HG03060 (cell line): ENCODE data around the gene PLXNA4.
"Not testable (repeated sequence)": the region's sequence is repeated elsewhere in the genome, so short reads cannot be mapped to it uniquely, and the experiment has no call there.

Experiments used
- ATAC-seq: cut with Tn5 transposase; IDR thresholded peaks from one replicate; pipeline ENCODE4 v1.9.1; 2021; ENCODE audit warnings: low read depth, moderate number of reproducible peaks; ENCODE audit not compliant: unreplicated experiment

The PLXNA4 gene

DNA sequence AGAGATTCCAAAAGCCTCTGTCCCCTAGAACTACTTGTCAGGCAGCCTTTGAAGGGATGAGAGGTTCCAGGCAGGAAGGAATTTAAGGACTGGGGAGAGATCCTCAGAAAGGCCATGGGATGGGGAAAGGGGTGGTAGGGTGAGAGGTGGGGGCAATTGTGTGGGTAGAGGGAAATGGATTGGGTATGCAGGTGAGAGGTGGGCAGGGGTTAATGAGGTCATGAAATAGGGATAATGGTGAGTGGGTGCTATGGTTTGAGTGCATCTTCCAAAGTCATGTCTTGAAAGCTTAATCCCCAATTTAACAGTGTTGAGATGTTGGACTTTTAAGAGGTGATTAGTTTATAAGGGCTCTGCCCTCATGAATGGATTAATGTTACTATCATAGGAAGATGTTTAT is 383.5 kb downstream of the PLXNA4 start:
- no peak for ATAC-seq

DNA sequence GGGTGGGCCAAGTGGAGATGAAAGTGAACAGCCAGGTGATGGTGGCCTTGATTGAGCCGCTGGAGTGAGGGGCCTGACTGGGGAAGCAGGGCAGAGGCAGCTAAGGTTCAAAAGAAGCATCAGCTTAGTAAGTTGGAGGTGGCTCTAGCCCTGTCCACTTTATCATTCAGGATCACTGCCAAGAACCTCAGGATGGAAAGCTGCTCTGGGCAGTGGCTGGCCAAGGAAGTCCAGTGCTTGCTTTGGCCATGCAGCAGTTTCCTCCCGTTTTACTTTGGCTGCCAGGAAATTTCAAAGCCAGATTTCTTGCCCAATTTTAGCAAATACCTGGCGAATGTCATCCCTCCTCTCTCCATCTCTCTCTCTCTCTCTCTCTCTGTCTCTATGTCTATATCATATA is 384.9 kb downstream of the PLXNA4 start:
- ATAC-seq = no peak

DNA sequence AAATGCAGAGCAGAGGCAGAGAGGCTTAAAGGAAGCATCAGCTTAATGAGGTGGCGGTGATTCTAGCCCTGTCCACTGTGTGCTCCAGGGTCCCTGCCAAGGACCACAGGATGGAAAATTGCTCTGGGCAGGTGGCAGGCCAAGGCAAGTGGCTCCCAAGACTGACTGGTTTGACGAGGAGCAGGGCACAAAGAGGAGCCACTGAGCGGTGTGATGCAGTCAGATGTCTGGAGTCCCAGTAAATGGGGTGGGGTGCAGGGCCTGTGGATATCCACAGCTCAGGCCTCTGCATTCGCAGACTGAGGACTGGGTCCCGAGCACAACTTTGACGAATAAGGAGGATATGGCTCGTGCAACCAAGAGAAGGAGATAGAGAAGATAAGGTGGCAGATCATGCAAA is 385.6 kb downstream of the PLXNA4 start:
- no peak for ATAC-seq

DNA sequence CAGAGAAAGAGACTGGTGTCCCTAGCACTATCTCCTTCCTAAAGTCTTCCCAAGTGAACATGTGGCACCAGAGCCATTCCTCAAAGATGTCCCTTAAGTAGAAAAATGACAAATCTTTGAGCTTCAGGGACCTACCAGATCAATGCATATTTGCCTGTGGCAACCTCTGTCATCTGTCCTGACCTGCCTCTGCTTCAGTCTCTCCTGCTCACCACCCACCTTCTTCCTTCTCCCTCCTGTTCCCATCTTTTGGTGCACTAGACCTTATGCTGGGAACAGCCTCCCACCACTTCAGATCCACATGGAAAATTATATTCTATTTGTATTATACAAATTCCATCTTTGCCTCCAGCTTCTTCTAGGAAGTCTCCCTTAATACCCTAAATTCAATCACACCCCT is 386.4 kb downstream of the PLXNA4 start:
- no peak for ATAC-seq

DNA sequence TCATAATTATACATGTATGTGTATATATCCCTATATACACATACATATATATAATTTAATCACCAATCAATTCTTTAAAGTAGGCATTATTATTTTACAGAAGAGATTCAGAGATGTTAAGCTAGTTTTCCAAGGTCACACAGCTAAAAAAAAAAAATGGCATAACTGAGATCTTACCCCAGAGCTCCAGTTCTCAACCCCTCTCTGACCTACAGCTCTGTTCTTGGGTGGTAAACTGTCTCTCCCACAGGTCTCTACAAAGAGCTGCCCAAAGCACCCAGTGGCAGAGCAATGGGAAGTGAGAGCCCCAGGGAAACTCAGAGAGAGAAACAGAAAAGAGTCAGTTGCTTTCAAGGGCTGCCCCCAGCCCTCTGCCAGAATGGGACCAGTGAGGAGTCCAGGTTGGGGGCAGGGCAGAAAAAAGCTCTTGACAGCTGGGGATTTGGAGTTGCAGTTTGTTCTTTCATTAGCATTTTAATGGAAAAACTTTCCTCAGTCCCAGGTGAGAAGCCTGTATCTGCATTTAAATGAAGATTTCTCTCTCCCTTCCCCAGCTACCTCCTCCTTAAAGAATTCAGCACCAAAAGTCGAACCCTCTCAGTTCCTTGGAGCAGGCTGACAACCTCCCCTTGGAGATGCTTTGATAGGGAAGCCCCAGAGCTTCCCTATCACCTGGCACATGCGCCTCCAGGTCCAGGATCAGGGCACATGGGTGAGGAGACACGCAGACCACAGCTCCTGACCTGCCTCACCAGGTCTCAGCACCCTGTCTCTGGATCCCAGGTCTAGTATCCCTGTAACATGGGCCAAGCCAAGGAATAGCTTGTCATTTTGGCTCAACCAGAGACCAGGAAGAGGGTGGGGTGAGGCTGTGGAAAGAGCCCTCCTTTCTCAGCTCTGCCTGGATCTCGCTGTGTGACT is 388.1 kb downstream of the PLXNA4 start:
- ATAC-seq = no peak

DNA sequence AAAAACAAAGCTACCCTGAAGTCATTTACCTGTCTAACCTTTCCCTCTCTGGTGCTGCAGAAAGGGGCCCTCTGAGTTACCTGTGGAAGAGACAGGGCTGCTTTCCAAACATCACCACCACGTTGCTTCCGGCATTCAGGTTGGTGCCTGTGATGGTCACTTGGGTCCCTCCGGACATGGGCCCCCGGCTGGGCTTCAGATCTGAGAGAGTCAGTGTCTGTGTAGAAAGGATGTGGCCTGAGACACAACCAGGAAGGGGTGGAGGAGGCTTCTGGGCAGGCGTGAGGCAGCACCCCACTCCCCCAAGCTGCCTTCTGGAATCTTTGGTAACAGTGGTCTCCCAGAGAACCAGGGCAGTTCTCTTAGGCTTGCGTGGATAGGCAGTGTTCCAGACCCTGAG is 388.9 kb downstream of the PLXNA4 start:
- no peak for ATAC-seq

DNA sequence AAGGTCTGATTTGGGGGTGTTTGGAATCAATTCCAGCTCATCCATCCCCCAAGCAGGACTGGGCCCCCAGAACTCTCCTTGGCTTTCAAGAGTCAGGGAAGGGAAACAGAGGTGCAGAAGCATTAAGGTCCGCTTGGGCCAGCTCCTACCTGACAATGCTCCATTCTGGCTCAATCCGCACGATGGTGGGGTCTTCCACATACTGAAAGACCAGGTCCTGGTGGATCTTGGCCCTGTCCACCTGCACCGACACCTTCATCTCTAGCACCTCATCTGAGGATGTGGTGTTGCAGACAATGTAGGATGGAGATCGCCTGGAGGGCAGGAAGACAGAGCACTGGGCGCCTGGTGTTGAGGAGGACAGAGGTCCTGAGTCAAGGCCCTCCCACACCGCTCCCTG is 391.1 kb downstream of the PLXNA4 start:
- no peak for ATAC-seq

DNA sequence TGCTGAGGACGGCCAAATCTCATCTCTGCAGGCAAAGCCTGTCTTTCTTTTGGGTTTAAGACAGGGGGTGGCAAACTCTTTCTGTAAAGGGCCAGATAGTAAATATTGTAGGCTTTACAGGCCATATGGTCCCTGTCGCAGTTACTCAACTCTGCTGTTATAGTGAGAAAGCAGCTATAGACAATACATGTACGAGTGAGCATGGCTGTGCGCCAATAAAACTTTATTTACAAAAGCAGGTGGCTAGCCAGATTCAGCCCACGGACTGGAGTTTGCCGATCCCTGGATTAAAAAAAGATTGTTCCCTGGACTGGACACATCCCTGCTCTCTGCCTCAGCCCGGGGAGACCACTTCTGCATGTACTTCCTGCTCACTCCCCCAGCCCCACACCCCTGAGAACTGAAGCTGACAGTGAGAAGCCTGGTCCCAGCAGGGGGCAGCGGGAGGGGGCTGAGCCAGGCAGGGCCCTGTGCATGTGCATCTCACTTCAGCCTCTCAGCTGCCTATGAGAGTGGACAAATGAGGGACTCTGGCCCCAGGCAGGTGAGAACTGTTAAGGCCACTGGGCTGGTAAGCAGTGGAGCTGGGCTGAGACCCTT is 392.4 kb downstream of the PLXNA4 start:
- ATAC-seq = no peak

DNA sequence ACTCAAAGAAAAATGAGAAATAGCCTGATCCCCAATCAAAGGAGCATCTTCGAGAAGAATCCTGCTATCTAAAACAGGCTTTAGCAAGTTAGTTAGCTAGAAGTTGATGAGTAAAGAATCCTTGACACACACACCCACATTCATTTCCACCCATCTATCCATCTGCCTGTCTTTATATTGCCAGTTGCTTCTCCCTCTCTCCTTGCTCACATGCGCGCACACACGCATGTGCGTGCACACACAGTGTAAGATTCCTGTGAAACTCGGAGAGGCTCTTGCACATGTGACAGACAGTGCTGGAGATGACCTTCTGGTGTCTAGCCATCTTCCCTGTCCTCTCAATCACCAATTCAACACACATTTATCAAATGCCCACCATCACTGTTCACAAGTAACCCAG is 393.3 kb downstream of the PLXNA4 start:
- no peak for ATAC-seq

DNA sequence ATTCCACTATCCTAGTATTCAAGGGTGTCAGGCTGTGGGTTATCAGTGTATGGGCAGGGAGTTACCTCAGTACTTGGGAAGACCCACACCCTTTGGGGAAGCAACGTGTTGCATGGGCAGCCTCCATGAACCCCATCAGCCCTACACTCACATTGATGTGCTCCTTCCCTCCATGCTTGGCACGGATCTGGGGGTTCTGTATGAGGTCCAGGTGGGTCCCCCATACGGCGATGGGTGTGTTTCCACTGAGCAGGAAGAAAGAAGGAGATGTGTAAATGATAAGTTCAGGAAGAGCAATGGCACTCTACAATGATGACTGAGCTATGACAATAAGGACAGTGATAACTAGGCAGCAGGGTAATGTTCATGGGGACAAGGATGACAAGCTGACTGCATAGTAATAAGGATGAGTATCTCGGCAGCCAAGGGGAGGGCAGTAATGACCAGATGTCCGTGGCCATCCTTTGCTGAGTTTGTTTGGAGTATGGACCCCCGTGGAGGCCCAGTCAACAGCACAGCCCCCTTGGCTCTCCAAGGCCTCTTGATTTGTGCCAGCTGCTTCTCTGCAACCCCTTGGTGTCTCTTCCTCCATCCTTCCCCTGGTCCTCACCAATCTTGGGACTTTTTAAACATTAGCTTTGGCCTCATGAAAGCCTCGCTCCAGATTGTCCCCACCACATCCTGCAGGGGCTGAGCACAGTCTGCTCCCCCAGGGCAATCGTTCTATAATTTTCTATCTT is 394.2 kb downstream of the PLXNA4 start:
- no peak for ATAC-seq

DNA sequence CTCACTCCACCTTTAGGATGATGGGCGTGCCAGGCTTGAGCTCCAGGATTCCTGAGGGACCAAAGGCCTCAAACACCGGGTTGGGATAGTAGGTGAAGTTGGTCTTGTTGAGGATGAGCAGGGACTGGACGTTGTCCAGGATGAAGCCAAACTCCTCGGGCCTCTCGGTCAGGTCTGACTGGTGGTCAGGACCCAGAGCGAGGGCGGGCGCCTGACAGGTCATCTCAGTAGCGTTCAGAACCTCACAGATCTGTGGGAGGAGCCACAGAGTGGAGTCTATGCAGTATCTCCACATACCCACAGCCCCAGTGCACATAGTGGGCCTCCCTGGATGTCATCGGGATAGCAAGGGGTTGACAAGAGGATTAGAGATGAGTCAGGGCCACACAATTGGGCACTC is 394.9 kb downstream of the PLXNA4 start:
- ATAC-seq = no peak

DNA sequence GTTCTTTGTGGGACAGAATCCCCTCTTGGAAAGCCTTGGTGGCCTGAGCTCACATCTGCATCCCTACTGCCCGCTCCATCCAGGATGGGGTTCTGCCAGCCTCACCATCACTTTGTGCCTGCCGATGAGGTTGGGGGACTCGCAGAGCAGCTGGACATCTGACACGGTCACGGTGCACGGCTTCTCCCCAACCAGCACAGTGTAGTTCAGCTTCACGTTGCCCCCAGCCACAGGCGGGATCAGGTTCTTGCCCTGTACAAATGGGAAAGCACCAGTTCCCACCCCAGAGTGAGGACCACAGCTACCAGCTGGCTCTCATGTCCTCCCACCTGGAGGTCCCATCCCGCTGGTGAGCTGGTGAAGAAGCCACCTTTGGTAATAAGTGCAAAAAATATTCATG is 395.8 kb downstream of the PLXNA4 start:
- no peak for ATAC-seq

DNA sequence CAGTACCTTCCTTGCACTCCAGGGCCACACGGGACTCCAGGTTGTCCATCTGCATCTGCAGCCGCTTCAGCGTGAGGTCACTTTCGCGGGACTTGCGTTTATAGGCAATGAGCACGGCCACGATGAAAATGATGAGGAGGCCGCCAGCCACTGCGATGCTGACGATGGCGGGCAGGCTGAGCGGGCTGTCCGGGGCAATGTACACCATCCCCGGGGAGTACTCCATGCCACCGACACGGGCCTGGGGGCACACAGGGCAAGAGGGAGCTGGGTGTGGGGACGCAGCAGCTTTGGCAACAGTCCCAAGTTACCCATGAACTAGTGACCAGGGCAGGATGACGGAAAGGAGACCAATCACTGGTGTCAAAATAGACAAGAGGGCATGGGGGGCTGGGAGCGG is 396.6 kb downstream of the PLXNA4 start:
- no peak for ATAC-seq

DNA sequence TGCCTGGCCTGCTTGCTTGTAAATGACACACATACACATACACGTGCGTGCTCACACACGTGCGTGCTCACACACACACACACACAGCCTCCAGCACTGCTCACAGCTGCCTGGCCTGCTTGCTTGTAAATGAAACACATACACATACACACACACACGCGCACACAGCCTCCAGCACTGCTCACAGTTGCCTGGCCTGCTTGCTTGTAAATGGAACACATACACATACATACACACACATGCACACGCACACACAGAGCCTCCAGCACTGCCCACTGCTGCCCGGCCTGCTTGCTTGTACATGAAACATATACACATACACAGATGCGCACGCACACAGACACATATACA is 397.2 kb downstream of the PLXNA4 start:
- no peak for ATAC-seq

DNA sequence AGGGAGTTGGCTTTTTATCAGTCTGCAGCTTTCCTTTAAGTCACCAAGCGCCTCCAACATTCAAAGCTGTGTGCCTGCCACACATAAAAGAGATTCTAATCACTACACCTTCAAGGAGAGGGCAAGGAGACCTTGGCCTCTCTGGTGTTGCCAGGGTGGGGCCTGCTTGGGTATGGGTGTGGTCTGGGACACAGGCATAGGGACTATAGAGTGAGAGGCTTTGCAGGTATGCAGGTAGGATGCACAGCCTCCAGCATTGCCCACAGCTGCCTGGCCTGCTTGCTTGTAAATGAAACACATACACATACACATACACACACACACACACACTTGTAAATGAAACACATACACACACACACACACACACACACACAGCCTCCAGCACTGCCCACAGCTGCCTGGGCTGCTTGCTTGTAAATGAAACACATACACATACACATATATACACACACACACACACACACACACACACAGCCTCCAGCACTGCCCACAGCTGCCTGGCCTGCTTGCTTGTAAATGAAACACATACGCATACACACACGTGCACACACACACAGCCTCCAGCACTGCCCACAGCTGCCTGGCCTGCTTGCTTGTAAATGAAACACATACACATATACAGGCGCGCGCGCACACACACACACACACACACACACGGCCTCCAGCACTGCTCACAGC is 397.7 kb downstream of the PLXNA4 start:
- ATAC-seq = not testable (repeated sequence)

DNA sequence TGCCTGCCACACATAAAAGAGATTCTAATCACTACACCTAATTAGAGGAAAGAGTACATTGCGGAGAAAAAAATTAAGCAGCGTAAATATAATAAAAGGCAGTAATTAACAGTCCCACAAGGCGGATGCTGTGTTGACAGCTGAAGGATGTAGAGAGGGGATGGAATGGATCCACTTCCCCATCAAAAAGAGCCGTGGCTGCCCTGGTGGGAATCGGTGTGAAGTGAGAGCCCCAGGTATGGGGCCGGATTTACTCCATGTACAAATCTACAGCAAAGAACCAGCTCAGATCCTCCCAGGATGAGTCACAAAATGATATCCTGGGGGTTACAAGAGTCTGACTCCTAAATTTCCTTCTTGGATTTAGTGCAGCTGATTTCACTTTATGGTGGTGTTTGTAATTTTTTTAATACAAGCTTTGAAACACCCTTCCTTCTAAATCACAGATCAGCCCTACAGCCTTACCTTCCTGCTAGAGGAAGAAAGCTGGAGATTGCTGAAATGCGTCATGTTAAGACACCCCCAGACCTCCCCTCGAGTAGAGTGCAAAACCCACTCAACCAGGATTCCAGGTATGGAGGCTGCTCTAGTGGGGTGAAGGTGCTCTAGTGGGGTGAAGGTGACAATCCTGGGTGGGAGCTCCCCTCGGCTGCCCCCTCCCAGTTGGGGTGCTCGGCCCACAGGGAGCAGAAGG is 398.4 kb downstream of the PLXNA4 start:
- no peak for ATAC-seq

DNA sequence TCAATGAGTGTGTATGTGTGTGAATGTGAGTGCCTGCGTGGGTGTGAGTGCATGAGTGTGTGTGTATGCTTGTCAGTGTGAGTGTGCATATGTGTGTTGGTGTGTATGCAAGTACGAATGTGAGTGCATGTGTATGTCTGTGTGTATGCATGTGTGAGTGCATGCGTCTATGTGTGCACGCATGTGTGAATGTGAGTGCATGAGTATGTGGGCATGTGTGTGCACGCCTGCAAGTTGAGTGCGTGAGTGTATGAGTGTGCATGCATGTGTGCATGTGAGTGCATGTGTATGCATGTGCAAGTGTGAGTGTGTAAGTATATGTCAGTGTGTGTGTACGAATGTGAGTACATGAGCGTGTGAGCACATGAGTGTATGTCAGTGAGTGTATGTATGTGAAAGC is 399.6 kb downstream of the PLXNA4 start:
- no peak for ATAC-seq

DNA sequence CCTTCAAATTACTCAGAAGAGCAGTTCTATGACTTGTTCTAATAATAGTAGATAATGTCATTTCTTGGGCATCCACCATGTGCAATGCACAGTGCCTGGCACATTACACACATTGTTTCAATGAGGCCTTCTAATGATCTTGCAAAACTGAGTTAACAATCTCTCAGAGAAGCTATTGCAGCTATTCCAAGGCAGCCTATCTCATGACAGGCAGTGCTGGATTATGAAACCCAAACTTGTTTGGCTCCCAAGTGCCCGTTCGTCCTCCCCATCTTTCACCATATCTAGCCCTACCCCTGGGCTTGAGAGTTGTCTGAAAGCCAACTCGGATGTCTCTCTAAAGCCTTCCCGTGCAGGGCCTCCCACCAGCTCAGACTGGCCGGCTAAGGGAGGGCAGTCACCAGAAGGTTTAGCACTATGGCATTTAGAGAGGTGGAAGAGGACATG is 405.1 kb downstream of the PLXNA4 start:
- ATAC-seq = no peak

DNA sequence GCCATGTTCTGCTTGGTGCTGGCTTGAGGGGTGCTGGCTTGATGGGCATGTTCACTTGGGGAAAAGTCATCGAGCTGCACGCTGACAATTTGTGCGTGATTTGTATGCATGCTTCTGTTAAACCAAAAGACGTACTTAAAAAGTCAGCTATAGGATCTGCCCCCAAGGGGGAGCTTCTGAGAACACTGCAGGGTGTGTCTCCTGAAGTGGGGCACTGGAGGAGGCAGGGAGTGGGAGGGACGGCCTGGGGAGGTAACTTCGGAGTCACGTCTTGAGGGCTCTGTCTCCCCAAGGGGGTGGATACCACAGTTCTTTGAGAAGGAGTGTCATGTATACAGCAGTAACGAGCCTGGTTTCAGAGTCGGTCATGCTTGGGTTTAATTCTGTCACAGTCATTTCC is 406.5 kb downstream of the PLXNA4 start:
- ATAC-seq = no peak

DNA sequence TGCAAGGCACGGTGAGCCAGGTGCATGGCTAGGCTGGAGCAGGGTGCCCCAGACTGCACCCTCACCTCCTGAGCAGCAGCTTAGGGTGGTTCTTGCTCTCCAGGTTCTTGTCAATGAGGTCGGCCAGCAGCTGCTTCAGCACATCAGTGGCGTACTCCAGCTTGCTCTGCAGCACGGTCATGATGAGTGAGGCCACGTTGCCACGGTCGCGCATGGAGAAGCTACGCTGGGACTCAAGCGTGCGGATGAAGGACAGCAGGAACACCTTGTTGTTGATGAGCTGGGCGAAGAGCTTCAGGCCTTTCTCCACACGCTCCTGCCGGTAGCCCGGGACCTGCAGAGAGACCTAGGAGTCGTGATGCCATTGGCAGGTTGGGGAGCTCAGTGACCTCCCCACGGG is 408.0 kb downstream of the PLXNA4 start:
- ATAC-seq = no peak
